Measurements from ENCODE around the gene RAB6B.

The RAB6B gene

GRCh38 chr3:133836497-133837158 is 59.1 kb downstream of the RAB6B start:
- no peak for DNase-seq (ENCODE audit: low read depth)

DNA sequence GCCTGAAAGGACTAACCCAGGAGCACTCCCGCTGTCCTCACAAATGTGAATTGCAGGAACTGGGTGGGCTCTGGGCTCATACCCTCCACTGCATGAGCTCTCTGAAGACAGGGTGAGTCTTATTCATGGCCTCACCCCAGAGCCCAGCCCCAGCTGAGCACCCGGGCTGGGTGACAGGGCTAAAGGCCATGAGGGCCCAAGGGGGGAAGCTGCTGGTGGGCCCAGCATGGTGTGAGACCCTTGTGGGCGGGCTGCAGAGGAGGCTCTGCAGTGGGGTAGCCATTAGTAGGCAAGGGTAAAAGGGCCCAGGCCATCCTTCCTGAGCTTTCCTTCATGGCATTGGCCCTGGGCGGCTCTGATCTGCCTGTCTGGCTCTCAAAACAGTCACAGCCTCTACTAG is 59.7 kb downstream of the RAB6B start:
- DNase-seq (ENCODE audit: low read depth), result no peak

DNA sequence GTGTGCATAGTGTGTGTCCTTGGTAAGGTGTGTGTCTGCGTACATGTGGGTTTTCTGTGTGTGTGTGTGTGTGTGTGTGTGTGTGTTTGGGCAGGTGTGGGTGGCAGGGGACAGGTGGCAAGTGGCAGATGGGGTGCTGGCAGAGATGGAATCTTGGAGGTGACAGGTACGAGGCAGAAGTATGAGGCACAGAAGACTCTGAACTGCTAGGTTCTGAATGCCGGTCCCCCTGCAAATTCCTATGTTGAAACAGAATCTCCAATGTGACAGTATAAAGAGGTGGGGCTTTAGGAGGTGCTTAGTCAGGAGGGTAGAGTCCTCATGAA is 60.3 kb downstream of the RAB6B start:
- no peak for DNase-seq (ENCODE audit: low read depth)

GRCh38 chr3:133834621-133835417 is 60.9 kb downstream of the RAB6B start:
- DNase-seq (ENCODE audit: low read depth), result no peak

GRCh38 chr3:133833880-133834620 is 61.6 kb downstream of the RAB6B start:
- no peak for DNase-seq (ENCODE audit: low read depth)

DNA sequence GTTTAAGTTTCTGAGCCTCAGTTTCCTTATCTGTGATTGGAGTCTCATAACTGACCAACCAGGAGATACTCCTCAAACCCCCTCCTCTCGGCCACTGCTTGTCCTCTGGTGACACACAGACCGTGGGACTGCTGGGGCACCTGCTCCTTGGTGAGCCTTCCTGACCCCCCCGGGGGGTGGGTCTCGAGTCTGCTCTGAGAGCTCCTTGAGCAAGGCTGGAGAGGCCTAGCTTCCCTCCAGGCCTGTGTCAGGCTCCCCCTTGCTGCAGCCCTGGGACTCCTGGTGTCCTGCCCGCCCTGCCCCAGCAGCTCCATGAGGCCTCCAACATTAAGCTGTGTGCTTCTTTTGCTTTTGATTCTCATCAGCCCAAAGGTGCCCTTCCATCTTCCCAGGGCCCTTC is 62.4 kb downstream of the RAB6B start:
- DNase-seq (ENCODE audit: low read depth), result no peak

DNA sequence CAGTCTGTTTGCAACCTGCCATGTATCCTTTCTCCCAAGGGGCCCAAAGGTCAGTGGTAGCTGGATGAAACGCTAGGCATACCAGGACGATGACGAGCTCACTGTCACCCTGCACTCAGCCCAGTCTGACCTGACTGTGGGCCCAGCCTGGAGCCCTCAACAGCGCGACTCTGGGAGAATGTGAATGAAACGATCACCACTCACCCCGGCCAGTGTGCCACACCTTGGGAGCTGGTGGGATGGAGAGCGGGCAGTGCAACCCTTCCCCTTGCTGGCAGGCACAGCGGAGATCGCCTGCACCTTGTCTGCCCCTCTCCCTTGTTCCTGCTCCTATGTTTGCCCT is 62.9 kb downstream of the RAB6B start:
- no peak for DNase-seq (ENCODE audit: low read depth)

DNA sequence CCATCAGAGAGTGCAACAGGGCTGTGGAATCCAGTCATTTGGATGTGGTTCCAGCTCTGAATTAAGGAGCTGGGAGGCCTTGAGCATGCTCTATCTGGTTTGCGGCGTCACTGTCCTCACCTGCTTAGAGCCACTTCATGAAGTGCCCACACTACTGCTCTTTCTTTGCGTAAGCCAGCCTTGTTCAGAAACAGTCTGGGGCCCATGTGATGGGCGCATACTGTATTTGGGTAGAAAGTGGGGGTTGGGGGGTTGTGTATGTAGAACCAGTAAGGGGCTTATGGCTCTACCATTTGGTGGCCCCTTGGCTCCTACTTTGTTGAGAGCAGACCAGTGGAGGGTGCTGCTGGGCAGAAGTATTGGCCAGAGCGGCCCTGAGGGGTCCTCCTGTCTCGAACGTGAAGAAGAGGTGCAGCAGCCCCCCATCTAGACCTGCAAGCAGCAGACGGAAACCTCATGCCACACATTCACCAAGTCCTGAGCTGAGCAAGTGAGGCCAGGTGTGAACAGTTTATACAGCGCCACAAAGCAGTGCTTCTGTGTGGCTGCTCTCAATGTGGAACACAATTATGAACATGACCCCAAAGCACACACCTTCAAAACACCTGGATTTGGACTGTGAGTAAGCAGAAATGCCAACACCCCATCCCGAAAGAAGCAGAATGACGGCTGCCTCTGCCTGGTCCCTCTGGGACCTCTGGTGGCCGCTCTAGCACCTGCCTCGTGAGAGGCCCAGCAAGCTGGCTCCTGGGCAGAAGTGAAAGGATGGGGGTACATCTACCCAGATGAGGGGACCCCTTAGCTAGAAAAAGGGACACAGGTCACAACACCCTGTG is 63.5 kb downstream of the RAB6B start:
- DNase-seq (ENCODE audit: low read depth), result no peak

DNA sequence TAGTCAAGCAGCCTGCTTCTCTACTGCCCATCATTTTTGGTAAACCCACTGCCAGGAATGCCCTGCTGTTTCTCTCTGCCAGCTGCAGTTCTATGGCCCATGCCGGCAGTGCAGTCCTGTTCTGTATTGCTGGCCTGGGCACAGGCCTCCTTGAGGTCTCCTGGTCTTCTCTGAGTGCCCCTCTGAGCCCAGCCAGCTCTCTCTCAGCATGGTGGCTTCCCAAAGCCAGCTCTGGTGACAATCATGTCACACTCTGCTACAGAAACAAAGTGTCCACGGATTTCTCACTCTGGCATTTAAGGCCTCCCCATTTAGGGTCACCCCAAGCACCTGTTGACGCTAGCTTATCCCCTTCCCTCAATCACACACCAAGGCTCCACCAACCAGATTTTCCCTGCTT is 65.6 kb downstream of the RAB6B start:
- DNase-seq (ENCODE audit: low read depth), result no peak

DNA sequence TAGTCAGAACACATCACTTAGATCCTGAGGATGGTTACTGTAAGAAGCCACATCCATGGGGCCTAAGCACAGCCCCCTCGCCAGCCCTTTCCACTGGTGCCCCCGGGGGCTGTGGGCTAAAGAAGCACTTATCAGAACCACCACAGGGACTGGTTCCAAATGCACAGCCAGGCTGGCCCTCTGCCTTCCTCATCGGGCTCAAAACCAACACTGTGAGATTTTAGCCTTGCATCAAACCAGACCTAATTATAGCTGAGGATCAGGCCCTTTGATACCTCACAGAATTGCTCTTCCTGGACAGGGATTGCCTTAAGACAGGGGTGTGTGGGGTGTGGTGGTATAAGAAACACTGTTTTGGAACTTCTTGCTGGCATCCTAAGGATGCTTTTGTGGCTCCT is 66.4 kb downstream of the RAB6B start:
- no peak for DNase-seq (ENCODE audit: low read depth)

DNA sequence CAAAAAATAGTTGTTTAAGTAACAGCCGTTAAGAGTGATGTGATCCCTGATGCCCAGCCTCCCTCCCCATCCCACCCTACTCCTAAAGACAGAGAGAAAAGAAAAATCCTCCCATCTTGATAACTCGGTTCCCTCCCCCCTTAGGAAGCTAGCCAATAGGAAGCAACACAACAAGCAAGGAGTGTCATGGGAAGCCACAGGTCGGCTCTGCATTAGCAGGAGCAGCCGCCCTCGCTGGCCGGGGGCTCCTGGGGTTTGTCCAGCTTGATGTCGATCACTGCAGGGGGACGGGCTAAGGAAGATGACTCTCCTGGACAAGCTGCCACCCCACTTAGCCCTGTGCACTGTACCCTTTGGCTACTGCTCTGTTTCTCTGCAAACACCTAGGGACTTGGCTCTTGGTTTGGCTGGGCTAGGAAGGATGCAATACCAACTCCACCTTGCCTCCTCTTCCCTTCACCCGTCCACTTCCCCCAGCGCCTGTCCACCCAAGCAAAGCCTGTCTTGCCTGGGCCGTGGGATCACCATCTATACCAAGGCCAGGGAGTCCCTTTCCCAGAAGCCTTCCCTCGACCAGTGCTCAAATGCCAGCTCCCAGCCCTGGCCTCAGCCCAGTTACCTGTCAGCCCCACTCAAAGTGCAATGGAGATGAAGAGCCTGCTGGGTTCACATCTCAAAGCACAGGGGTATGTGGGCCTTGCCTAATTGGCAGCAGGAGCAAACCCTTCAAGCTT is 66.9 kb downstream of the RAB6B start:
- no peak for DNase-seq (ENCODE audit: low read depth)

DNA sequence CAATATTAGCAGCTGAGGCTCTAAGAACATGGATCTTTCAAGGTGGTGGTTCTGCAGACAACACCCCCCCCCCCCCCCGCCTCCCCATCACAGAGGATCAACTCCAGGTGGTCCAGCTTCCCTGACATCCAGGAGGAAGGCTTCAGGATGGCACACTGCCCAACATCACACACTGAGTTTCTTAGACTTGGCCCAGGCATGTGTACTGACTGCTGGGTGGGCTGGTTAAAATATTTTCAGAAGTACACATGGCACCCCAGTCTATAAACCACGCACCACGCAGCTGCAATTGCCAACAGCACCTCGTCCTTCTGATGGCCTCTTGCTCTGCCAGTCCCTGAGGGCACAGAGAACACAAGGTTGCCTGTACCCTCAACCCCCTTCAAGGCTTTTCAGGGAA is 68.0 kb downstream of the RAB6B start:
- no peak for DNase-seq (ENCODE audit: low read depth)

DNA sequence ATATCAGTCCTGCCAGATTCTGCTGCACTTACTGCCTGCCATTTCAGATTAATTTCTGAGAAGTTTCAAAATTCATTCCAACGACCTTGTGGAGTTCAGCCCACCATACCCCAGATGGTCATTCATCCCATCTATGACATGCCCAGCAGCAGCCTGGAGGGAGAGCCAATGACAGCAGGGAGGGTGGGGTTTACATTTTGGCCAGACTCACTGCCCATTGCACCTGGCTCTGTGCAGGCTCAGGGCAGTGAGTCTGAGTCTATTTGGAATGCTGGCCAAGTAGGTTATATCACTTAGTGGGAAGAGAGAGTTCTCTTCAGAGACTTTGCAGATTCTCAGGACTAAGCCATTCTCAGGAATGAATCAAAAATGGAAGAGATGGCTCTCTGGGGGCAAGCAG is 68.5 kb downstream of the RAB6B start:
- no peak for DNase-seq (ENCODE audit: low read depth)

GRCh38 chr3:133825969-133826727 is 69.5 kb downstream of the RAB6B start:
- DNase-seq (ENCODE audit: low read depth), result no peak

- no peak for DNase-seq (ENCODE audit: low read depth)
These were observed 70.7 kb downstream of the RAB6B start for GRCh38 chr3:133824961-133825485.

GRCh38 chr3:133821767-133822638 is 73.7 kb downstream of the RAB6B start:
- no peak for DNase-seq (ENCODE audit: low read depth)

- DNase-seq (ENCODE audit: low read depth), result no peak
These were observed 74.6 kb downstream of the RAB6B start for GRCh38 chr3:133820889-133821675.

DNA sequence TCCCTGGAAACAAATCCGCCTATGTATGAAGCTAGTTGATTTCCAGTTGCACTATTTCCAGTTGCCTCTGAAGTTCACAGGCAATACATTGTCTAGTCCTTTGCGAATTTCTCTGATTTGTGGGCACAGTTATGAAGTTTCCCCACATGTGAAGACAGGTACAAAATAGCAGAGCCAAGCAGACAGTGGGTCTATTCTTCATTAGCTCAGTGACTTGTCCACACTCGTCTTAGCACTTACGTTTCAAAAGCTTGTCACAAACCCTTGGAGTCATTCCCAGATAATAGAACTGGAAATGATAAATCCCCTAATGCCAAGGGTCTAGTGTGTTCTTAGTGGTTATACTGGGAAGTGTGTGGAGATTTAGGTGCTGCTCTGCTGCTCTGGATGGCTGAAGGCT is 75.6 kb downstream of the RAB6B start:
- no peak for DNase-seq (ENCODE audit: low read depth)

DNA sequence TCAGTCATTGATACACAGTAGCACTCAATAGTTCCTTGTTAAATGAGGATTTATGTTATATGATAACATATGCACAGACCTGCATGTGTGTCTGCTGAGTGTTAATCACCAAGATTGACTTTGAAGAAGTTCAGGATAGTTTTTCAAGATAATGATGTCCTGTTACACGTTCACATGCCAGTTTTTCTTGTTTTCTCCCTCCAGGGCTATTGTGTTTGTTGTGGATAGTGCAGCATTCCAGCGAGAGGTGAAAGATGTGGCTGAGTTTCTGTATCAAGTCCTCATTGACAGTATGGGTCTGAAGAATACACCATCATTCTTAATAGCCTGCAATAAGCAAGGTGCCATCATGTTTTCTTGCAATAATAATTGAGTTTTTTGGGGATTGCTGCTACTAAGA is 80.3 kb downstream of the RAB6B start:
- no peak for DNase-seq (ENCODE audit: low read depth)
